ENCODE results near the gene UBE2C.

The UBE2C gene

DNA sequence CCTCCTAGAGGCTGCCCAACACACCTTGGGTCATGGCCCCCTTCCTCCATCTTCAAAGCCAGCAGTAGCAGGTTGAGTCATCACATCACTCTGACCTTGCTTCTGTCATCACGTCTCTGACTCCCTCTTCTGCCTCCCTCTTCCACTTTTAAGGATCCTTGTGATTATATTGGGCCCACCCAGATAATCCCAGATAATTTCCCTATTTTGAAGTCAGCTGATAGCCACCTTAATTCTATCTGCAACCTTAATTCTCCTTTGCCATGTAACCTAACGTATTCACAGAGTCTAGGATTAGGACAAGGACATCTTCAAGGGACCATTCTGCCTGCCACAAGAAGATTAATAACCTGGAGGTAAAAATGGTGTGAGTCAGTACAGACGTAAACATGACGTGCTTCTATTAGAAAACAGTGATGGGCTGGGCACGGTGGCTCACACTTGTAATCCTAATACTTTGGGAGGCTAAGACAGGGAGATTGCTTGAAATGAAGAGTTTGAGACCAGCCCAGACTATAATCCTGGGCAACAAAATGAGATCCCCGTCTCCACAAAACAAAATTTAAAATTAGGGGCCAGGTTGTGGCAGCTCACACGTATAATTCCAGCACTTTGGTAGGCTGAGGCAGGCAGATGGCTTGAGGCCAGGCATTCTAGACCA, 48.2 kb downstream of the UBE2C start:
- Mint-ChIP-seq H3K36me3 (ENCODE audit: insufficient read depth) (peaks cover 12% of the 10 kb centered on the region), H3K27ac (ENCODE audit: low read depth) (no peak overlapping the region), H3K4me1 (peaks cover 32% of the 10 kb centered on the region), H3K27me3 (no peaks in the 10 kb centered on the region), H3K4me3 (no peak overlapping the region), H3K9me3 (no peaks in the 10 kb centered on the region)
- ATAC-seq (replicated peaks; ENCODE audit: extremely low read depth, poor library complexity, severe bottlenecking) (no peak), DNase-seq (ENCODE audit: low spot score in 2 of 2) (no peak)

DNA sequence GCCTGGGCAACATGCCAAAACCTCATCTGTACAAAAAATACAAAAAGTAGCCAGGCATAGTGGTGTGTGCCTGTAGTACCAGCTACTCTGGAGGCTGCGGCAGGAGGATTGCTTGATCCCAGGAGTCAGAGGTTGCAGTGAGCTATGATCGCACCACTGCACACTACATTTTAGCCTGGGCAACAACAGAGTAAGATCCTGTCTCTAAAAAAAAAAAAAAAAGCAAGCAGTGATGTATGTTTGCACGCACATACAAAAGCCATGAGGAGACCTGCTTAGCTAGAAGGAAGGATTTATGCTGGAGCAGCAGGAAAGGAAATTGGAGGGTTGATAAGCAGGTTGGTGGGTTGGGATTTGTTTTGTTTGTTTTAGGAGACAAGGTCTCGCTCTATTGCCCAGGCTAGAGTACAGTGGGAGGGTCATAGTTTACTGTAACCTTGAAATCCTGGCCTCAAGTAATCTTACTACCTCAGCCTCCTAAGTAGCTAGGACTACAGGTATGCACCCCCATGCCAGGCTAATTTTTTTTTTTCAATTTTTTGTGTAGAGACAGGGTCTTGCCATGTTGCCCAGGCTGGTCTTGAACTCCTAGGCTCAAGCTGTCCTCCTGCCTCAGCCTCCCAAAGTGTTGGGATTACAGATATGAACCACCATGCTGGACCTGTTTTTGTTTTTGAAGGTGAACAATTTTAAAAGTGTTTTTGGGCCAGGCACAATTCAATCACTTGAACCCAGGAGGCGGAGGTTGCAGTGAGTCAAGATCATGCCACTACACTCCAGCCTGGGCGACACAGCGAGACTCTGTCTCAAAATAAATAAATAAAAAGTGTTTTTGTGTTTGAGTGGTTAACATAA, 49.0 kb downstream of the UBE2C start:
- no peak overlapping the region for H3K27ac Mint-ChIP-seq (ENCODE audit: low read depth)
- DNase-seq (ENCODE audit: low spot score in 2 of 2) (no peak), ATAC-seq (replicated peaks; ENCODE audit: extremely low read depth, poor library complexity, severe bottlenecking) (no peak)
- peaks cover 25% of the 10 kb centered on the region for H3K4me1 Mint-ChIP-seq
- H3K9me3 Mint-ChIP-seq, result no peaks in the 10 kb centered on the region
- H3K36me3 Mint-ChIP-seq (ENCODE audit: insufficient read depth), result peaks cover 12% of the 10 kb centered on the region
- no peak overlapping the region for H3K4me3 Mint-ChIP-seq
- no peaks in the 10 kb centered on the region for H3K27me3 Mint-ChIP-seq

DNA sequence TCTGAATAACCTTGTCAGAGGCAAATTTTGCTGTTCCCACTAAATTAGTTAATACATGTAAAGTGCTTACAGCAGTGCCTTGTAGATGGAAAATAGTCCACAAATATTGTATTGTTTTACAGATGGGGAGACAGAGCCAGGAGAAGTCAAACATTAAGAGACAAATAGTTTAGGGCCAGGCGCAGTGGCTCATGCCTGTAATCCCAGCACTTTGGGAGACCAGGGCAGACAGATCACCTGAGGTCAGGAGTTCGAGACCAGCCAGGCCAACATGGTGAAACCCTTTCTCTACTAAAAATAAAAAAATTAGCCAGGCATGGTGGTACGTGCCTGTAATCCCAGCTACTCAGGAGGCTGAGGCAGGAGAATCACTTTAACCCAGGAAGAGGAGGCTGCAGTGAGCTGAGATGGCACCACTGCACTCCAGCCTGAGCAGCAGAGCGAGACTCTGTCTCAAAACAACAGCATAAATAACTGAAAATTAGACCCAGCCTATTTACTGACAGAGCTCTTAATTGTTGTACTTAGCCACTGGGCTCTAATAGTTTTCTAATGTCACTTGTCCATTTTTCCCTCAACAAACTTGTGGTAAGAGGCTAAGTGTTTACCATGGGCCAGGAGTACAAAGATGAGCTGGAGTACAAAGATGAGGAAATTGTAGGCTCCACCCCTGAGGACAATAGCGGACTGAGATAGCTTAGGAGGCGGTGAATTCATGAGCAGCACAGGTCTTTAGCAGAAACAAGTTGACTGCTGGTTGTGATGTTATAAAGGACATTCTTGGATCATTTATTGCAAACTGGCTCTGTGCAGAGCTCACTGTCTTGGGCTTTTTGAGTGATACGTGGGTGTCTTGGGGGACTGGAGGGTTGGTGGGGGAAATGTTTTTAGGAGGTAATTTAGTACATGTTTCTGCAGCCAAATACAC, 51.4 kb downstream of the UBE2C start:
- H3K27me3 Mint-ChIP-seq, result no peaks in the 10 kb centered on the region
- no peak overlapping the region for H3K27ac Mint-ChIP-seq (ENCODE audit: low read depth)
- DNase-seq (ENCODE audit: low spot score in 2 of 2), result no peak
- H3K36me3 Mint-ChIP-seq (ENCODE audit: insufficient read depth), result peaks cover 3% of the 10 kb centered on the region
- H3K4me3 Mint-ChIP-seq, result no peak overlapping the region
- H3K4me1 Mint-ChIP-seq, result peaks cover 8% of the 10 kb centered on the region
- H3K9me3 Mint-ChIP-seq, result no peaks in the 10 kb centered on the region
- no peak for ATAC-seq (replicated peaks; ENCODE audit: extremely low read depth, poor library complexity, severe bottlenecking)

DNA sequence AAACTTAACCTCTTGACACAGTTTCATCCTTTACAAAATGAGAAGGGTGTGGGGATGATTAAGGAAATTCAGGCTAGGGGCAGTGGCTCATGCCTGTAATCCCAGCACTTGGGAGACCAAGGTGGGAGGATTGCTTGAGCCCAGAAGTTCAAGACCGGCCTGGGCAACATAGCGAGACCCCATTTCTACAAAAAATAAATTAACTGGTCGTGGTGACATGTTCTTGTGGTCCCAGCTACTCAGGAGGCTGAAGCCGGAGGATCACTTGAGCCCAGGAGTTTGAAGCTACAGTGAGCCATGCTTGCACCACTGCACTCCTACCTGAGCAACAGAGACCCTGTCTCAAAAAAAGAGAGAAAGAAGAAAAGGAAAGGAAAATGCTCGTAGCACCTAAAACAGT, 54.0 kb downstream of the UBE2C start:
- H3K9me3 Mint-ChIP-seq, result no peaks in the 10 kb centered on the region
- no peaks in the 10 kb centered on the region for H3K4me1 Mint-ChIP-seq
- no peak for ATAC-seq (replicated peaks; ENCODE audit: extremely low read depth, poor library complexity, severe bottlenecking)
- no peak for DNase-seq (ENCODE audit: low spot score in 2 of 2)
- no peaks in the 10 kb centered on the region for H3K27me3 Mint-ChIP-seq
- H3K36me3 Mint-ChIP-seq (ENCODE audit: insufficient read depth), result peaks cover 5% of the 10 kb centered on the region
- no peak overlapping the region for H3K27ac Mint-ChIP-seq (ENCODE audit: low read depth)
- no peak overlapping the region for H3K4me3 Mint-ChIP-seq
